ENCODE measurements around the gene SPEF2. TPM values are rescaled to one million over a fixed set of nuclear protein-coding genes. Genes with fewer than 3 reads are reported as not detected.

Gene SPEF2
- polyA plus RNA-seq, 3 donors, result 1.2 to 2.6 (median 1.3) TPM

GRCh38 chr5:35683466-35683865 is 65.8 kb downstream of the SPEF2 start:
- no peak overlapping the region for H3K27ac ChIP-seq (ENCODE audit: low read depth, low read length)
- WGBS, 3 donors, result 82 to 87% (median 86%) methylated on average over 6 of the region's 6 CpGs

GRCh38 chr5:35685161-35685560 is 67.5 kb downstream of the SPEF2 start:
- WGBS, 3 donors, result 76 to 96% (median 88%) methylated on average over 1 of the region's 1 CpG

GRCh38 chr5:35687961-35688360 is 70.3 kb downstream of the SPEF2 start:
- no peak overlapping the region for H3K27ac ChIP-seq (ENCODE audit: low read depth, low read length)
- WGBS, 3 donors, result 78 to 83% (median 81%) methylated on average over 2 of the region's 2 CpGs

More at GRCh38 chr5:35685161-35685560, 67.5 kb downstream of the SPEF2 start:
- H3K27ac ChIP-seq (ENCODE audit: low read depth, low read length), result no peak overlapping the region

- no peak overlapping the region for H3K27ac ChIP-seq (ENCODE audit: low read depth, low read length)
- 59 to 80% (median 67%) methylated on average over 2 of the region's 2 CpGs for WGBS, 3 donors
Observed at GRCh38 chr5:35694481-35694880, 76.8 kb downstream of the SPEF2 start.

GRCh38 chr5:35698047-35698808 is 80.6 kb downstream of the SPEF2 start:
- WGBS, 3 donors, result 78 to 90% (median 90%) methylated on average over 4 of the region's 4 CpGs
- no peak overlapping the region for H3K27ac ChIP-seq (ENCODE audit: low read depth, low read length)

GRCh38 chr5:35707659-35708058 is 90.0 kb downstream of the SPEF2 start:
- no peak overlapping the region for H3K27ac ChIP-seq (ENCODE audit: low read depth, low read length)
- 96 to 97% (median 96%) methylated on average over 1 of the region's 1 CpG for WGBS, 3 donors

- no peak overlapping the region for H3K27ac ChIP-seq (ENCODE audit: low read depth, low read length)
- 95 to 99% (median 96%) methylated on average over 2 of the region's 2 CpGs for WGBS, 3 donors
Observed at GRCh38 chr5:35709688-35710087, 92.0 kb downstream of the SPEF2 start.

GRCh38 chr5:35717718-35718117 is 100.1 kb downstream of the SPEF2 start:
- H3K27ac ChIP-seq (ENCODE audit: low read depth, low read length), result no peak overlapping the region
- WGBS, 3 donors, result 69 to 73% (median 71%) methylated on average over 5 of the region's 5 CpGs

- WGBS, 3 donors, result 85 to 94% (median 93%) methylated on average over 3 of the region's 3 CpGs
Observed at GRCh38 chr5:35735718-35736117, 118.1 kb downstream of the SPEF2 start.

GRCh38 chr5:35736280-35736679 is 118.6 kb downstream of the SPEF2 start:
- H3K27ac ChIP-seq (ENCODE audit: low read depth, low read length), result no peak overlapping the region

More at GRCh38 chr5:35735718-35736117, 118.1 kb downstream of the SPEF2 start:
- no peak overlapping the region for H3K27ac ChIP-seq (ENCODE audit: low read depth, low read length)

GRCh38 chr5:35741126-35741716 is 123.6 kb downstream of the SPEF2 start:
- WGBS, 3 donors, result 56 to 62% (median 59%) methylated on average over 5 of the region's 5 CpGs
- no peak overlapping the region for H3K27ac ChIP-seq (ENCODE audit: low read depth, low read length)

- 75 to 89% (median 79%) methylated on average over 1 of the region's 1 CpG for WGBS, 3 donors
- no peak overlapping the region for H3K27ac ChIP-seq (ENCODE audit: low read depth, low read length)
Observed at GRCh38 chr5:35741971-35742370, 124.3 kb downstream of the SPEF2 start.

GRCh38 chr5:35743644-35744043 is 126.0 kb downstream of the SPEF2 start:
- no peak overlapping the region for H3K27ac ChIP-seq (ENCODE audit: low read depth, low read length)

- no peak overlapping the region for H3K27ac ChIP-seq (ENCODE audit: low read depth, low read length)
- 88 to 94% (median 91%) methylated on average over 8 of the region's 8 CpGs for WGBS, 3 donors
Observed at GRCh38 chr5:35745193-35745592, 127.5 kb downstream of the SPEF2 start.

GRCh38 chr5:35745660-35746059 is 128.0 kb downstream of the SPEF2 start:
- H3K27ac ChIP-seq (ENCODE audit: low read depth, low read length), result no peak overlapping the region
- 79 to 97% (median 80%) methylated on average over 3 of the region's 3 CpGs for WGBS, 3 donors

GRCh38 chr5:35752012-35752411 is 134.3 kb downstream of the SPEF2 start:
- H3K27ac ChIP-seq (ENCODE audit: low read depth, low read length), result no peak overlapping the region
- WGBS, 3 donors, result 87 to 94% (median 87%) methylated on average over 6 of the region's 6 CpGs

- WGBS, 3 donors, result 84 to 89% (median 87%) methylated on average over 5 of the region's 5 CpGs
- H3K27ac ChIP-seq (ENCODE audit: low read depth, low read length), result no peak overlapping the region
Observed at GRCh38 chr5:35753500-35753899, 135.8 kb downstream of the SPEF2 start.

GRCh38 chr5:35754481-35754880 is 136.8 kb downstream of the SPEF2 start:
- WGBS, 3 donors, result 32 to 50% (median 43%) methylated on average over 1 of the region's 1 CpG
- H3K27ac ChIP-seq (ENCODE audit: low read depth, low read length), result no peak overlapping the region

- H3K27ac ChIP-seq (ENCODE audit: low read depth, low read length), result no peak overlapping the region
- WGBS, 3 donors, result 84 to 91% (median 91%) methylated on average over 5 of the region's 5 CpGs
Observed at GRCh38 chr5:35755966-35756365, 138.3 kb downstream of the SPEF2 start.

GRCh38 chr5:35758151-35758724 is 140.6 kb downstream of the SPEF2 start:
- WGBS, 3 donors, result 51 to 67% (median 66%) methylated on average over 5 of the region's 5 CpGs
- H3K27ac ChIP-seq (ENCODE audit: low read depth, low read length), result no peak overlapping the region
